ENCODE measurements around the gene RIBC1. TPM values are rescaled to one million over a fixed set of nuclear protein-coding genes. Genes with fewer than 3 reads are reported as not detected.

The RIBC1 gene
- total RNA-seq, 1 donor from 2014 or later: 0.61 TPM

Other genes starting within 250 kb of the RIBC1 start
- gene KDM5C, start 197.7 kb upstream of the RIBC1 start, total RNA-seq: 75.4 and 92.8 TPM in 2 replicates
- 0.20 and 0.55 TPM in 2 replicates for gene IQSEC2, start 141.3 kb upstream of the RIBC1 start, total RNA-seq
- gene SMC1A, start 219 bp upstream of the RIBC1 start, total RNA-seq: 130 and 142 TPM in 2 replicates
- 125 and 128 TPM in 2 replicates for gene HSD17B10, start 11.5 kb downstream of the RIBC1 start, total RNA-seq